ENCODE results near the gene NAAA.

- TF ChIP-seq POLR2AphosphoS5 (IDR thresholded peaks at IDR 0.05; ENCODE audit: control insufficient read depth, insufficient read depth, low read depth, low read length) (no peak), IRF1 (CRISPR knock-in tag; IDR thresholded peaks at IDR 0.05; ENCODE audit: borderline replicate concordance) (no peak), ZFP91 (CRISPR knock-in tag; IDR thresholded peaks at IDR 0.05) (no peak), BHLHE40 (IDR thresholded peaks at IDR 0.05; ENCODE audit: low read length) (no peak), CTCF (IDR thresholded peaks at IDR 0.05 in 2 of 3, conservative IDR thresholded peaks at IDR 0.05 in 1 of 3; ENCODE audit: insufficient read depth in 2 of 3, low read depth in 1 of 3, low read length in 3 of 3) (no peak), CGGBP1 (CRISPR knock-in tag; IDR thresholded peaks at IDR 0.05) (no peak), FOXJ3 (CRISPR knock-in tag; IDR thresholded peaks at IDR 0.05) (no peak), HCFC1 (IDR thresholded peaks at IDR 0.05; ENCODE audit: low read depth, low read length) (no peak), LCOR (CRISPR knock-in tag; IDR thresholded peaks at IDR 0.05) (no peak)
Measured at GRCh38 chr4:75989846-75990528, 49.2 kb upstream of the NAAA start.

Data from K562 (cell line).